GM19025 (cell line): ENCODE results near the gene CLTC.
"Not testable (repeated sequence)": the region's sequence is repeated elsewhere in the genome, so short reads cannot be mapped to it uniquely, and the experiment has no call there.

Experiments used
- ATAC-seq: cut with Tn5 transposase; IDR thresholded peaks from one replicate; pipeline ENCODE4 v1.9.1; 2021; ENCODE audit warnings: mild to moderate bottlenecking, low read depth, moderate library complexity; ENCODE audit not compliant: unreplicated experiment

Gene CLTC

DNA sequence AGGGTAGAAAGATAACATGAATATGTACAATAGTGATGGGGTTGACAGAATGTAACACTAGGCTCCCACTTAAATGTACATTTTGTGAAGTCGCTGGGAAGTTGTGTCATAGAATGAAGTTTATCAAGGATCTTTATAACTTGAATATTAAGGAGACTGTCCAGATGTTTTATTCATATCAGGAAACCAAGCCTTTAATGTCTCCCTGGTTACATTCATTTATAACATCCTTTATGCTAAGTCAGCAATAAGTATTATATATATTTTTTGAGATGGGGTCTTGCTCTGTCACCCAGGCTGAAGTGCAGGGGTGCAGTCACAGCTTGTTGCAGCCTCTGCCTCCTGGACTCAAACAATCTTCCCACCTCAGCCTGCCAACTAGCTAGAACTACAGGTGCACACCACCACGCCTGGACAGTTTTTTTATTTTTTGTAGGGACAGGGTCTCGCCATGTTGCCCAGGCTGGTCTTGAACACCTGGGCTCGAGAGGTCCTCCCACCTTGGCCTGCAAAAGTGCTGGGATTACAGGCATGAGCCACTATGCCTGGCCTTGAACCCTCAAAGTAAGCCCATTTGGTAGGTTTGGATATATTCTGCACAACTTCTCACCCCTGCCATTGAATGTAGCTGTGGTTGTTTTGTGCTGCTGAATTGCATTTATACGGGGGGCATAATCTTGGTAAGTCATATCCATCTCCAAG is 14.1 kb downstream of the CLTC start:
- no peak for ATAC-seq

DNA sequence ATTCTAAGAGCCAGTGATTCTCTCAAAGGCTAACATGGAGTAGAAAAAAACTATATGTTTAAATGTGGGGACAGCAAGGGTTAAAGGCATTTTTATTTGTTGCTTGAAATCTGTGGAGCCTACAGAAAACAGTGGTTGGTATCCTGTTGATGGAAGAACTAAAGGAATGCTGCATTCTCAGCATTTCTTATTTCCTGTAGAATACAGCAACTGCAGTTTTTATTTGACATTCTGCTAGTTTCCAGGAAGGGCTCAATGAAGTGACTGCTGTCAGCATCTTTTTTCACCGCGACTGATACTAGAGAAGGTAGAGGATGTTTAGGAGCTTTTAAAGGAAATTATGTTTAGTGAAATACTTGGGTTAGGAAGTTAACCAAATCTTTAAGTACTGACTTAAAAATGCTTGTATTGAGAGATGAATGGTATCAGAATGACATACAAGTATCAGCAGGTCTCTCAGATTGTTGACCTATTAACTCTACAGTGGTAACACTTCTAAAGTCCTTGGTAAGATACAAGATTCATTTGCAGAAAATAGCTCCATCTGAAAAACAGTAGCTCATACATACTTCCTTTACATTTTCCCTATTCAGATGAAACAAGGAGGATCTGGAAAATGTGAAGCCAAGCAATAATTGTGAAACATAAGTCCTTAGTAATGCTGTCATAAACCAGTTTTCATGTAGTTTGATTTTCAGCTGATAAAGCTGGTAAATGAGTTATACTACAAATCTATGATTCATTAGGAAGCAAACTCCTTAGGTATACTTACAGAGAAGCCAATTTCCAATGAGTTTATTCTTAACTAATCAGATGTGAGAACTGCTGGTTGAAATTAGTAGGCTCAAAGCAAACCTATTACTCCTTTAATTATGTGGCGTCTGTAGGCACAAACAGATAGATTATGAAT is 15.2 kb downstream of the CLTC start:
- ATAC-seq: no peak

DNA sequence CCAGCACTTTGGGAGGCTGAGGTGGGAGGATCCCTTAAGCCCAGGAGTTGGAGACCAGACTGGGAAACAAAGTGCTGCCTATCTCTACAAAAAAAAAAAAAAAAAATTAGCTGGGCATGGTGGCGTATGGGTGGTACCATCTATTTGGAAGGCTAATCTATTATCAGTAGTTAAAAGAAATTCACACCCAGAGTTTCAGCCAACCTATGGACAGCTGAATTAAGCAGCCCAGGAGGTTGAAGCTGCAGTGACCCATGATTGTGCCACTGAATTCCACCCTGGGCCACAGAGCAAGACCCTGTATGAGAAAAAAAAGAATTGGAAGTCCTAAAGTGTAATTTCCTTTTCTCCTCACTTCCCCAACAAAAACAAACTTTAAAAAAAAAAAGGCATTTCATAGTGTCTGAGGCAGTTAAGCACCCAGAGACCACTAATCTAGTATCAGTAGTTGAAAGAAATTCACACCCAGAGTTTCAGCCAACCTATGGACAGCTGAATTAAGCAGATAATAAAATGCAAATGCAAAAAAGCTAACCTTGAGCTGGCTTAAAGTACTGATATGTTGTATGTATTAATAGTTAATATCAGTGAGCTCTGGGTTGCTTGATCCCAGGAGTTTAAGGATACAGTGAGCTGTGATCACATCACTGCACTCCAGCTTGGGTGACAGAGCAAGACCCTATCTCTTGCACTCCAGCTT is 18.1 kb downstream of the CLTC start:
- no peak for ATAC-seq

DNA sequence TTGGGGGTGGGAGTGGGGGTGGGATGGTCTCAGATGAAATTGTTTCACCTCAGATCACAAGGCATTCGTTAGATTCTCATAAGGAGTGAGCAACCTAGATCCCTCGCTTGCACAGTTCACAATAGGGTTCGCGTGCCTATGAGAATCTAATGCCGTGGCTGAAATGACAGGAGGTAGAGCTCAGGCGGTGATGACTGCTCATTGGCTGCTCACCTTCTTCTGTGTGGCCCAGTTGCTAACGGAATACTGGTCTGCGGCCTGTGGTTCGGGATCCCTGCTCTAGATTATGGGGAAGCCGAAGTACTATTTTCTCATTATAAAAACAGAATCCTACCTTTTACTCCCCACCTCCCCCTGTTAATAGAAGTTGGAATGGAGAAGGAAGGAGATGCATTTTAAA is 18.9 kb downstream of the CLTC start:
- ATAC-seq: no peak

DNA sequence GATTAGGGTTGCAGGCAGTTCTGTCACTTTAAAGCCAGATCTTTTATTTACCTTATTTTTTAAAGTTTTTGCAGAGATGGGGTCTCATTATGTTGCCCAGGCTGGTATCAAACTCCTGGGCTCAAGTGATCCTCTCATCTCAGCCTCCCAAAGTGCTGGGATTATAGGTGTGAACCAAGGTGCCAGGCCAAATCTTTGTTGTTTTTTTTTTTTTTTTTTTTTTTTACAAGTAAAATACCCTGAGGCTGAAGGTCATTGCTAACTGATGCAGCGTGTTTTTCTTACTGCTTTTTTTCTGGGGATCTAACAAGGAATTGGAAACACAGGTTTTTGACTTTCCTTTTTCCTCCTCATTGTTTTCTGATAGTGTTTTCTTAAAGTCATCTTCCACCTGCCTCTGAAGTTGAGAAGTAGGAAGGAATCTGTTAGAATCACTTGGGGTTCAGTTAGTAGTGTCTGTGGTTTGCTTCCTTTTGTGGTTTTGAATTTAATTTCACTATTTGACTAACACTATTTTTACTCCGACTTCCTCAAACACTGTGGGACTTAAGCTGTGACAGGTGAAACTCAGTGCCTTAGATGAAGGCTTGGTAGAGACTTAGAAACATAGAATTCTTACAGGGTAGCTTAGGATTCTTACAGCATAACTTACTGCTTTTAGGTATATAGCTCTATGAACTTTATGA is 22.2 kb downstream of the CLTC start:
- peak; percentile 81 for ATAC-seq

DNA sequence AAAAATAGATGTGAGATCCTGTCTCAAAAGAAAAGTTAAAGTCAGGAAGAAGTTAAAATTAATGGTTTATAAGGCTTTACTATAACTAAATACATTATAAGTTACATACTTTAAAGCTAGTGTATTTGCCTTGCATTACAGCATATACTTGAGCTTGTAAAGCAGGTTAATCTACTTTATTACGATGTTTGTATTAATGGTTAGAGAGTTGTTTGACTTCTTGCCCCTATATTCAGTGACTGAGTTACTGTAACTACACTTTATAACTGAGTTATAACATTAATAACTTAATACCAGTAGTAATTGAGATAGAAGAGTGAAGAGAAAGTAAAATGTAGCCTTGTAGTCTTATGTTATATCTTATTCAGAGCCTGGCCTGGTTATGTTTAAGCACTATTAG is 22.9 kb downstream of the CLTC start:
- ATAC-seq: no peak

DNA sequence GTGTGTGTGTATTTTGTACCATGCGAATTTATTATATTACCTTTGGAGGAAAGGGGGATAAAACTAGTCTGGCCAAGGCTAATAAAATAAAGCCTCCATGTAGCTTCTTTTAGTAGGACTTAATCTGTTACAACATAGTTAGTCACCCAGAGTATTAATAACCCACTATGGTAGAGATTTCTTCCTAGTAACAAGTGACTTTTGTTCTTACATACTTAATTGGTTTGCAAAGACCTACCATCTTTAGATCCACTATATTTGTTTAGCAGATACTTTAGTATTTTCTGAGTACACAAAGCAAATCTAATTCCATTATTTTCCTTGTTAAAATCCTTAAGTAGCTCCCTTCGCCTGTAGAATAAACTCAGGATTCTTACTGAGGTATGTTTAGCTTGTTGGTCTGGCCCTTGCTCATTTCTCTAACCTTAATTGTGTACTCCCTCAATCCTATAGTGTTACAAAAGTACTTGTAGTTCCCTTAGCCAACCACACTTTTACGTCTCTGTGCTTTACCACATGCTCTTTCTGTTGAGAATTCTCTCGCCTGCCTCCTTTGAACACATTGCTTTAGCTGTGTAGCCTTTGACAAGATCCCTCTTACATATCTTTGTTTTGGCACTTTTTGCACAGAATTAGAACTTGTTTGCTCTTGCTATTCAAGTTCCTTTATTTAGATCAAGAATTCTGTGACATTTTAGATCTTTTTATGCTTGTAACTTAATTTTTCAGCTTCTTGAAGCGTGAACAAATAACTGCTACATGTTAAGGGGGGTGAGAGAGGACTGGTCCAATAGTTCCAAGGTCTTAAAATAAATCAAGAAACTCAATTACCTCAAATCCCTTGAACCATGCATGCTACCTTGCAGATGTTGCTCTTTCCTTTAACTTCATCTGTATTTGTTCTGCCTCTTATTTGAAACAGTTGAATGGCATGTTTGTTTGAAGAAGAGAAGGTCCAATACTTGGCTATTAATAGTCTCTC is 23.8 kb downstream of the CLTC start:
- no peak for ATAC-seq

DNA sequence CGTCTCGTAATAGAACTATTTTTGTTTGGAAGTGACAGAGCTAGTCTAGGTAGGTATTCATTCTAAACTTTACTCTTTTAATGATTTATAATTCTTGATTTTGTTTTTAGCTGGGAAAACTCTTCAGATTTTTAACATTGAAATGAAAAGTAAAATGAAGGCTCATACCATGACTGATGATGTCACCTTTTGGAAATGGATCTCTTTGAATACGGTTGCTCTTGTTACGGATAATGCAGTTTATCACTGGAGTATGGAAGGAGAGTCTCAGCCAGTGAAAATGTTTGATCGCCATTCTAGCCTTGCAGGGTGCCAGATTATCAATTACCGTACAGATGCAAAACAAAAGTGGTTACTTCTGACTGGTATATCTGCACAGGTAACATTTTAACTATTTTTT is 27.6 kb downstream of the CLTC start:
- no peak for ATAC-seq

DNA sequence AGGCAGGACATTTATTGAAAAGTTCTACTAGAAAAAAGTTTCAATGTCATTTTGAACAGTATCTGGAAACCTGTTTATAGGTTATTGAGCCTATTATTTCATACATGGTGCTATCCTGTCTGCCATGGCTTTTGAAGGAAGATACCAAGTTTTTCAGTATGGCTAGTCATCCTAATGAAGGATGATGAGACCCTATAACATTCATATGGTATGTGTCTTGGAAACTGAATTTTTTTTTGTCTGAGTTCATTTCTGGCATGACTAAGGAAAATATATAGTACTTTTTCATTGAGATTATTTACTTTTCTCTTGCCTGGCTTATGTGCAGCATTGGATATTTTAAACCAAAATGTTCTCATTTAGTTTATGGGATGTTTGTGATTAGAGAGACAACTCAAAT is 30.2 kb downstream of the CLTC start:
- ATAC-seq: no peak

DNA sequence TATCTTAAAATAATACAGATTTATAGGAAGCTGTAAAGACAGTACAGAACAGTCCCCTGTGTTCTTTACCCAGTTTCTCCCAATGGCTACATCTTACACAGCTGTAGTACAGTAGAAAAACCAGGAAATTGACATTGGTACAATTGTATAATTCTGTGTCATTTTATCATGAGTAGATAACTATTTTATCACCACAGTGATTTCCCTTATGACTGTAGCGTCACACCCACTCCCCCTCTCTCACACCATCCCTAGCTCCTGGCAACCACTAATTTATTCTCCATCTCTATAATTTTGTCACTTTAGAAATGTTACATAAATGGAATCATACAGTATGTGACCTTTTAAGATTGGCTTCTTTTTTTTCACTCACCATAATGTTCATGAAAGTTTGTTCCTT is 30.9 kb downstream of the CLTC start:
- no peak for ATAC-seq

DNA sequence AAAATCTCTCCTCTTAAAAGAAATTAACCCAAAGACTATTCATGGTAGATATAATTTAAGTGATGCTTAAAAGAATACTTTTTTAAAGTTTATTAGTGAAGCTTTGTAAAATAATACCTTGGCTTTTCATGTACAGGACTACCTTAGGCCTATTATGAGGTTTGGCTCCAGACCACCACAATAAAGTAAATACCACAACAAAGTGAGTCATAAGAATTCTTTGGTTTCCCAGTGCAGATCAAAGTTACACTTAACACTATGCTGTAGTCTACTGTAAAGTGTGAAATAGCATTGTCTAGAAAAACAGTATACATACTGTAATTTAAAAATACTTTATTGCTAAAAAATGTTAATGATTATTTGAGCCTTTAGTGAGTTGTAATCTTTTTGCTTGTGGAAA is 31.7 kb downstream of the CLTC start:
- ATAC-seq: no peak

DNA sequence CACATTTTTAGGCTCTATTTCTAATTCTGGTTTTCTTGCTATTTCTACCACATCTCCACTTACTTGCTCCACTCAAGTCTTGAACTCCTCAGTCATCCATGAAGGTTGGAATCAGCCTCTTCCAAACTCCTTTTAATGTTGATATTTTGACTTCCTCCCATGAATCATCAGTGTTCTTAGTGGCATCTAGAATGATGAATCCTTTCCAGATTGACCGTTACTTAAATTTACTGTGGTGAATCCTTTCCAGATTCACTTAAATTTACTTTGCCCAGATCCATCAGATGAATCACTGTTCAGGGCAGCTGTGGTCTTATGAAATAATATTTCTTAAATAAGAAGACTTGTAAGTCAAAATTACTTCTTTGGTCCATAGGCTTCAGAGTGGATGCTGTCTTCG is 32.4 kb downstream of the CLTC start:
- ATAC-seq: no peak

DNA sequence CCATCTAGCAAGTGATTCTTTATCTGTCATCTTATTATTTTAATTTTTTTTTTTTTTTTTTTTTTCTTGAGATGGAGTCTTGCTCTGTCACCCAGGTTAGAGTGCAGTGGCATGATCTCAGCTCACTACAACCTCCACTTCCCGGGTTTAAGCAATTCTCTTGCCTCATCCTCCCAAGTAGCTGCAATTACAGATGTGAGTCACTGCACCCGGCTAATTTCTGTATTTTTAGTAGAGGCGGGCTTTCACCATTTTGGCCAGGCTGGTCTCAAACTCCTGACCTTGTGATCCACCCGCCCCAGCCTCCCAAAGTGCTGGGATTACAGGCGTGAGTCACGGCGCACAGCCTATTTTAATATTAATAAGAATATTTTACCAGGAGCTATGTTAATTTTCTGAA is 36.9 kb downstream of the CLTC start:
- ATAC-seq: not testable (repeated sequence)

DNA sequence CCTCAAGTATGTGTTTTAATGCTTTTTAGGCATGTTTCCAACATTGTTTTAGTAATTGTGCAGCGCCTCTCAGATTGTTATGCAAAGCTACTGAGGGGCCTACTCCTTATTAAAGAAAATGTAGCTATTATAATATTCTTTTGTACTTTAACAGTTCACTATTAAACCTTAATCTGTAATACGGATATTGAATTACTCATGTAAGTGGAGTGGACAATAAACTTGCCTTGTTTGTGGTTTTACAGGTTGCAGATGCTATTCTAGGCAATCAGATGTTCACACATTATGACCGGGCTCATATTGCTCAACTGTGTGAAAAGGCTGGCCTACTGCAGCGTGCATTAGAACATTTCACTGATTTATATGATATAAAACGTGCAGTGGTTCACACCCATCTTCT is 46.5 kb downstream of the CLTC start:
- ATAC-seq: no peak

DNA sequence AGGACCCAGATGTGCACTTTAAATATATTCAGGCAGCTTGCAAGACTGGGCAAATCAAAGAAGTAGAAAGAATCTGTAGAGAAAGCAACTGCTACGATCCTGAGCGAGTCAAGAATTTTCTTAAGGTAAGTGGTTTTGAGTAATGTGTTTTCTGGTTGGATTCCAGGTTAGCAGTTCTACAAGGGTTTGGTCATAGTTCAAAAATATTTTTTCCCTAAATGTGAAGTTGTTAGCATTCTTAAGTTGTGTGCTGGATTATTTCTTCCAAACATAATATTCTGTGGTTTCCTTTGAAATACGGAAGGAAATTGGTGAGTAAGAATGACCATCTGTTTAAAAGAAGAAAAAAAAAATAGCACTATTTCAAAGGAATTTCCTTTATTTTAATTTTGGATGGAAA is 49.1 kb downstream of the CLTC start:
- ATAC-seq: no peak

DNA sequence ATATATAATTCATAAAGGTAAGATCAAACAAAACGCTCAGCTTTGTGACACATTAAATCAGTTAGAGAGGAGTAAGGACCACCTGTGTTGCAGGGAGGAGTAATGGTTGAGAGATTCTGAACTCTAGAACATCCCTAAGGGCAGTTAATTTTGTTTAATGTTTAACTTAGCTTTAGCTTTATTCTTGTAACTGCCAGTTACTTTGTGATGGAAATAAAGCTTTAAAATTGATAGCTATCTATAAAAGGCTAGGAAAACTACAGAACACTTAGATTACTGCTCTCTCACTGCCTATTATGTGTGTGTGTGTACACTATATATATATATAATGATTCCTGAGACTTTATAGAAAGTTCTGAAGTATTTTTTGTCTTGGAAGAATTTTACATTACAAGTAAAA is 49.7 kb downstream of the CLTC start:
- no peak for ATAC-seq

DNA sequence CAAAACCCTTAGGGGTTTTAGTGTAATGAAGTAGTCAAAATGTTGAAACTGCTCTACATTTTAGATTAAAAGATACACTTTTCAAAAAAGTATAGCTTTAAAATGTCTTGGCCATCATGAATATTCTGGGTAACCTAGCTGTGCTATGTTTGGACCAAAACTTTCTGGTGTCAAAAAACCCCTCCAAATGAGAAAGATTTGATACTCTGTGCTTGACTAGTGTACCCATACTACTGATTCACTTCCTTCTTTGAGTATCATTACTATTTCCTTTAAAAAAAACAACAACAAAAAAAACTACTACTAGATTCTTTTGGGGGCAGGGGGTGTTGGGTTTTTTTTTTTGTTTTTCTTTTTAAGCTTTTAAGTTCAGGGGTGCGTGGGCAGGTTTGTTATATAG is 50.2 kb downstream of the CLTC start:
- no peak for ATAC-seq

DNA sequence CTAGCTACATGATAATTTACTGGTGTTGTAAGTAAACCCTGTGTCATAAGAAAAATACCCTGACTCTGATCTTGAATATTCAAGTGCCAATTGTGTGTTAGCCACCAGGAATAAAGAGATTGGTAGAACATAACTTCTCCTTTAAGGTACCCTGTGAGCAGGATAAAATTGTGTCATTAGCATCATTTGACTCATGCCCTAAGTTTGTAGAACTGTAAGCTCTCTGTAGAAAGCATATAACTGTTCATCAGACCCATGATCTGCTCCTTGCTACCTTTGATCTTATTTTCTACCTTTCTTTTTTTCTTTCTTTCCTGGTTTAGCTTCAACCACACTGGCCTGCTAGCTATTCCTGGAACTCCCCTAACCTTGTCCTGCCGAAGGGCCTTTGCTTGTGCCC is 51.7 kb downstream of the CLTC start:
- no peak for ATAC-seq

DNA sequence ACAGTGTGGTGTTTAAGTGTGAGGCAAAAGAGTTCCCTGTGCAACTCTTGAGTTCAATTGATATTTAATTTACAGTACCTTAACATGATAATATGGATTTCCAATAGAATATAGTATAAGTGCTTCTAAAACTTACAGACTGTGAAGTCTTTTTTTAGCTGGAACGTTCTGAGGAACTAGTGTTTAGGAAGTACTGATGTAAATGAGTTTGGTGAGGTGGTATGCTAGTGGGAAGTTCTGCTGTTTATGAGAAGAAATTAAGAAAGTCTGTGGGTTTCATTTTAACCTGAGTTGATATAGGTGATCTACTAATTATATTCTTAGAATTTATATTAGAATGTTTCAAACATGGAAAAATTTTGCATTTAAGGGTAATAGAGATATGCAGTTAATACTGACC is 55.5 kb downstream of the CLTC start:
- ATAC-seq: no peak

DNA sequence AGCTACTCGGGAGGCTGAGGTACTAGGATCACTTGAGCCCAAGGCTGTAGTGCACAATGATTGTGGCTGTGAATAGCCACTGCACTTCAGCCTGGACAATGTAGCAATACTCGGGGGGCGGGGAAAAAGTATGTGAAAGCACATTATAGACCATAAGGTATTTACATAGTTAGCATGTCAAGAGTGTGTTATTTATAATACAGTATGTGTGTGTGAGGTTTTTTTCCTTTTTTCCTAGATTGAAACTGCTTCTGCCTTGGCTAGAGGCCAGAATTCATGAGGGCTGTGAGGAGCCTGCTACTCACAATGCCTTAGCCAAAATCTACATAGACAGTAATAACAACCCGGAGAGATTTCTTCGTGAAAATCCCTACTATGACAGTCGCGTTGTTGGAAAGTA is 57.0 kb downstream of the CLTC start:
- ATAC-seq: no peak
